Osteoblast (primary cell): ENCODE results near the gene KLF2. TPM values are rescaled to one million over a fixed set of nuclear protein-coding genes. Genes with fewer than 3 reads are reported as not detected.

Experiments
- DNase-seq: peaks from one replicate; pipeline ENCODE4 v3.0.0; 2011; ENCODE audit warnings: low spot score, mixed read lengths; ENCODE audit not compliant: insufficient read length; ENCODE audit errors: missing footprints
- H2AFZ ChIP-seq: 2 replicates; pipeline ENCODE4 v1.6.0; 2011; ENCODE audit warnings: mild to moderate bottlenecking, low read length
- H3K27ac ChIP-seq: 2 replicates; pipeline ENCODE4 v1.5.1; 2011; ENCODE audit warnings: mild to moderate bottlenecking, low read depth, low read length, moderate library complexity
- H3K27me3 ChIP-seq: 2 replicates; pipeline ENCODE4 v1.6.0; 2012; ENCODE audit warnings: mild to moderate bottlenecking, control low read depth, inconsistent platforms, low read length, moderate library complexity; ENCODE audit not compliant: insufficient read depth
- H3K36me3 ChIP-seq: 2 replicates; pipeline ENCODE4 v1.5.1; 2011; ENCODE audit warnings: mild to moderate bottlenecking, low read length, control low read depth, moderate library complexity; ENCODE audit not compliant: insufficient read depth
- H3K4me1 ChIP-seq: 2 replicates; pipeline ENCODE4 v1.5.1; 2011; ENCODE audit warnings: mild to moderate bottlenecking, low read length, control low read depth, moderate library complexity; ENCODE audit not compliant: insufficient read depth
- H3K4me2 ChIP-seq: 2 replicates; pipeline ENCODE4 v1.6.0; 2011; ENCODE audit warnings: mild to moderate bottlenecking, low read length; ENCODE audit not compliant: insufficient read depth
- H3K4me3 ChIP-seq: fragments of 200-600 bp; sonication (generic); 3 replicates; pipeline ENCODE4 v1.5.1; 2012; ENCODE audit warnings: mild to moderate bottlenecking, low read length, inconsistent platforms; ENCODE audit not compliant: insufficient read depth
- H3K79me2 ChIP-seq: 2 replicates; pipeline ENCODE4 v1.6.0; 2012; ENCODE audit warnings: mild to moderate bottlenecking, low read length, control low read depth, inconsistent platforms; ENCODE audit not compliant: insufficient read depth
- H3K9me3 ChIP-seq: 2 replicates; pipeline ENCODE4 v1.5.1; 2011; ENCODE audit warnings: low read depth, low read length, control low read depth
- H4K20me1 ChIP-seq: 2 replicates; pipeline ENCODE4 v1.6.0; 2012; ENCODE audit warnings: mild to moderate bottlenecking, low read length, control low read depth; ENCODE audit not compliant: insufficient read depth
- total RNA-seq: library from RNA; depleted of rRNA; stranded (reverse); fragments of >200 nt; gene quantifications from 2 replicates; pipeline ENCODE4 v1.2.3, GENCODE V29; 2012
- TF ChIP-seq, protein P1 (sequence below): IDR thresholded peaks from 2 replicates; pipeline ENCODE4 v1.5.1; 2011; ENCODE audit warnings: mild to moderate bottlenecking, low read depth, low read length, moderate library complexity; ENCODE audit errors: extremely low read depth

The KLF2 gene
- total RNA-seq, 1 donor: 16.6 TPM

DNA sequence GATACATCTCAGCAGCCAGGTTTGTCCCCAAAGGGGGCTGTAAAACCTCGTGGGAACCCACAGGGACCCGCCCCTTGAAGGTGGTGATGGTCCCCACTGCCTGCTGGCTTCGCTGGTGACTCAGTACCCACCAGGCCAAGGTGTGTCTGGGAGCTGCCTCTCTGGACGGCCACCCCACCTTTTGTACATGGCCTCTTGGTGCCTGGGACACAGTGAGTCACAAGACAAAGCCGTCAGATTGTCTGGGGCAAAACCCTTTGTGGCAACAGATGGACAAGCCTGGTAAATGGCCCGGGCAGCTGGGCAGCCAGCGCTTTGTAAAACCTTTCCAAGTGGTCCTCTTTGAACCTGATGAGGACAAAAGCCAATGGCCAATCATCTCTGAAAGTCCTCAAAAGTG lies 27.9 kb upstream of the KLF2 start:
- Histone ChIP-seq H3K27me3 (no peaks in the 10 kb centered on the region), H3K9me3 (no peaks in the 10 kb centered on the region), H3K79me2 (no peaks in the 10 kb centered on the region), H3K4me3 (no peak overlapping the region), H4K20me1 (no peaks in the 10 kb centered on the region), H3K27ac (no peak overlapping the region), H2AFZ (no peak overlapping the region), H3K4me1 (peaks cover 15% of the 10 kb centered on the region), H3K36me3 (no peaks in the 10 kb centered on the region), H3K4me2 (no peak overlapping the region)
- TF ChIP-seq, protein P1, sequence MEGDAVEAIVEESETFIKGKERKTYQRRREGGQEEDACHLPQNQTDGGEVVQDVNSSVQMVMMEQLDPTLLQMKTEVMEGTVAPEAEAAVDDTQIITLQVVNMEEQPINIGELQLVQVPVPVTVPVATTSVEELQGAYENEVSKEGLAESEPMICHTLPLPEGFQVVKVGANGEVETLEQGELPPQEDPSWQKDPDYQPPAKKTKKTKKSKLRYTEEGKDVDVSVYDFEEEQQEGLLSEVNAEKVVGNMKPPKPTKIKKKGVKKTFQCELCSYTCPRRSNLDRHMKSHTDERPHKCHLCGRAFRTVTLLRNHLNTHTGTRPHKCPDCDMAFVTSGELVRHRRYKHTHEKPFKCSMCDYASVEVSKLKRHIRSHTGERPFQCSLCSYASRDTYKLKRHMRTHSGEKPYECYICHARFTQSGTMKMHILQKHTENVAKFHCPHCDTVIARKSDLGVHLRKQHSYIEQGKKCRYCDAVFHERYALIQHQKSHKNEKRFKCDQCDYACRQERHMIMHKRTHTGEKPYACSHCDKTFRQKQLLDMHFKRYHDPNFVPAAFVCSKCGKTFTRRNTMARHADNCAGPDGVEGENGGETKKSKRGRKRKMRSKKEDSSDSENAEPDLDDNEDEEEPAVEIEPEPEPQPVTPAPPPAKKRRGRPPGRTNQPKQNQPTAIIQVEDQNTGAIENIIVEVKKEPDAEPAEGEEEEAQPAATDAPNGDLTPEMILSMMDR: no peak
- DNase-seq: peak; percentile 36

DNA sequence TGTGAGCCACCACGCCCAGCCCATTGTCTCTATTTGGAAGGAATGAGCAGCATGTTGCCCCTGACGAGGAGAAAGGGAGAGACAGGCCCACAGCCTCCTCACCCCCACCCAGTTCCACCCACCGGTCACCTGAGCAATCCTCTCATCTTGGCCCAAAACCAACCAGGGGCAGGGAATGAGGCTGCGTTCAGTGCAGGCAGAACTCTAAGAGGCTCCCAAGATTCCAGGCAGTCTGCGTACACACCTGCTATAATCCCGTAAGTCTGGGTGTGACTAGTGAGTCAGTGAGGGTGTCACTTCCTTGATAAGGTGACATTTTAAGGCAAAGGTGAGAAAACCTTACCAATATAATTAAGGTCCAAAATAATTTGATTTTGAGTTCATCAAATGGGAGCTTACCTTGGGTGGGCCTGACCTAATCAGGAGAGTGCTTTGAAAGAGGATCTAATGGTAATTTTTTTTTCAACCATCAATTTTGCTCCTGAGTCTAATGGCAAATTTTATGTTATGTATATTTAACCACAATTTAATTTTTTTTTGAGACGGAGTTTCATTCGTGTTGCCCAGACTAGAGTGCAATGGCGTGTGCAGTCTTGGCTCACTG lies 26.9 kb upstream of the KLF2 start:
- no peaks in the 10 kb centered on the region for H3K9me3 ChIP-seq
- TF ChIP-seq, protein P1: no peak
- H3K36me3 ChIP-seq: no peaks in the 10 kb centered on the region
- H2AFZ ChIP-seq: no peak overlapping the region
- no peaks in the 10 kb centered on the region for H3K27me3 ChIP-seq
- no peak overlapping the region for H3K4me3 ChIP-seq
- H3K27ac ChIP-seq: no peak overlapping the region
- H3K79me2 ChIP-seq: no peaks in the 10 kb centered on the region
- H4K20me1 ChIP-seq: no peaks in the 10 kb centered on the region
- DNase-seq: no peak
- peaks cover 18% of the 10 kb centered on the region for H3K4me1 ChIP-seq
- H3K4me2 ChIP-seq: no peak overlapping the region

DNA sequence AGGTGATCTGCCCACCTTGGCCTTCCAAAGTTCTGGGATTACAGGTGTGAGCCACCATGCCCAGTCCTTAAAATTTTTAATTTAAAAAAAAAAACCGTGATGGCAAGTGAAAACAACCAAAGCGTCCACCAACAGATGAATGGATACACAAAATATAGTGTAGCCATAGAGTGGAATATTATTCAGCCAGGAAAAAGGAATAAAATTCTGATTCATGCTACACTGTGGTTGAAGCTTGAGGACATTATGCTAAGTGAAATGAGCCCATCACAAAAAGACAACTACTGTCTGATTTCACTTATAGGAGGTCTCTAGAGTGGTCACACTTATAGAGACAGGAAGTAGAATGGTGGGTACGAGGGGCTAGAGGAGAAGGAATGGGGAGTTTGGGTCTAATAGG lies 26.3 kb upstream of the KLF2 start:
- Histone ChIP-seq H3K79me2 (no peaks in the 10 kb centered on the region), H2AFZ (no peak overlapping the region), H3K27ac (no peak overlapping the region), H3K27me3 (no peaks in the 10 kb centered on the region), H3K9me3 (no peaks in the 10 kb centered on the region), H3K4me2 (no peak overlapping the region), H3K4me3 (no peak overlapping the region), H3K4me1 (peaks cover 11% of the 10 kb centered on the region), H4K20me1 (no peaks in the 10 kb centered on the region), H3K36me3 (no peaks in the 10 kb centered on the region)
- DNase-seq: no peak
- TF ChIP-seq, protein P1: no peak

DNA sequence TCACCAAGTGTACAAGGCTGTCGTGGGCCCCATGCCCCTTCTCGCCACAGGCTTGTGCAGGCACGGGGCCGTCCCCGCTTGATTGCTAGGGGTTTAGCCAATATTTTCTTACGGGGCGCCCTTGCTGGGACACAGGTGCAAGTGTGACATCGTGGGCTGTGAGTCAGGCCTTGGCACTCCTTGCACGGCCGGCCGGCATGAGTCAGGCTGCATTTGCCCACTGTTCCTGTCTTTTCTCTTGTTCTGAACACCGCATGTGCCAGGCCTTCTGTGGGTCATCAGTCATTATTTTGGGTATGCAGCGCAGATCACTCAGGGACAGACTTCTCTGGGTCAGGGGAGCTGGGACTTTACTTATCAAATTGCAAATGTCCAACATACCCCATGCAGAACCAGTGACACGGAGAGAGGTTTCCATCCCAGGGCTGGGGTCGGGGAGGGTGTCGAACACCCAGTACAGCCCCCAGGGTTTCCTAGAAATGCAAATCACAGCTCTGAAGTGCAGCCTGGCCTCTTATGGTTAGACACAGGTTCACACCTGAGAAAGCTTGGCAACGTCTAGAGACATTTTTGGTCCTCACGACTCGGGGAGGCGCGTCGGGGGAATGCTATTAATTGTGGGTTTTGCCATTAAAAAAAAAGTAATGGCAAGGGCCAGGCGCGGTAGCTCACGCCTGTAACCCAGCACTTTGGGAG lies 22.5 kb upstream of the KLF2 start:
- Histone ChIP-seq H4K20me1 (no peaks in the 10 kb centered on the region), H3K79me2 (no peaks in the 10 kb centered on the region), H3K4me2 (no peak overlapping the region), H3K27ac (no peak overlapping the region), H3K4me1 (peaks cover 4% of the 10 kb centered on the region), H2AFZ (no peak overlapping the region), H3K9me3 (no peaks in the 10 kb centered on the region), H3K4me3 (no peak overlapping the region), H3K36me3 (no peaks in the 10 kb centered on the region), H3K27me3 (no peaks in the 10 kb centered on the region)
- peak; percentile 87 for DNase-seq
- TF ChIP-seq, protein P1: no peak
